Vagina (tissue), 2 donors: ENCODE data around the gene WDR17. TPM values are rescaled to one million over a fixed set of nuclear protein-coding genes. Genes with fewer than 3 reads are reported as not detected.

Experiments used
- DNase-seq, 2 donors: peaks; one replicate each; pipeline ENCODE4 v3.0.0-alpha.2; 2017; ENCODE audit errors: extremely low spot score in 2 of 2
- H3K27ac ChIP-seq: fragments of 200-600 bp; sonication (generic); one replicate; pipeline ENCODE4 v1.5.1; 2019
- H3K27me3 ChIP-seq: fragments of 200-600 bp; sonication (generic); one replicate; pipeline ENCODE4 v1.5.1; 2019
- H3K36me3 ChIP-seq, 2 donors: fragments of 200-600 bp; sonication (generic); one replicate each; pipeline ENCODE4 v1.5.1; 2017 to 2019
- H3K4me1 ChIP-seq: fragments of 200-600 bp; sonication (generic); one replicate; pipeline ENCODE4 v1.5.1; 2019
- H3K4me3 ChIP-seq, 2 donors: fragments of 200-600 bp; sonication (generic); 1 replicate in 1 of 2; 2 replicates in 1 of 2; pipeline ENCODE4 v1.5.1; 2016 to 2019
- H3K9me3 ChIP-seq: fragments of 200-600 bp; sonication (generic); one replicate; pipeline ENCODE4 v1.5.1; 2019
- POLR2A ChIP-seq, 2 donors: fragments of 450-650 bp; IDR thresholded peaks; one replicate each; pipeline ENCODE4 v1.6.1; 2017; ENCODE audit warnings: antibody characterized with exemption in 2 of 2, mild to moderate bottlenecking in 2 of 2, moderate library complexity in 2 of 2
- POLR2AphosphoS5 ChIP-seq, 2 donors: sonication (generic); formaldehyde crosslinking; IDR thresholded peaks; one replicate each; pipeline ENCODE4 v1.9.0; 2017; ENCODE audit warnings: antibody characterized with exemption in 2 of 2, mild to moderate bottlenecking in 2 of 2, low read depth in 1 of 2; ENCODE audit not compliant: insufficient read depth in 1 of 2
- intact Hi-C: fragments of 100-400 bp; cut with DNase I; formaldehyde crosslinking; loops from one replicate; pipeline ENCODE4 v1.15.1; 2023
- total RNA-seq: library from RNA; depleted of rRNA; stranded (reverse); fragments of >200 nt; gene quantifications from one replicate; pipeline ENCODE4 v1.2.3, GENCODE V29; 2016
- TF ChIP-seq, protein P1 (sequence below), 3 experiments: fragments of 450-650 bp in 2 of 3; fragments of 200-600 bp in 1 of 3; sonication (generic) in 1 of 3; IDR thresholded peaks; one replicate each; pipeline ENCODE4 v1.5.1; 2017 to 2019; ENCODE audit warnings: antibody characterized with exemption in 3 of 3, mild to moderate bottlenecking in 2 of 3, moderate library complexity in 2 of 3

WDR17 gene
- total RNA-seq, 1 donor from 2014 or later = 2.0 TPM

DNA sequence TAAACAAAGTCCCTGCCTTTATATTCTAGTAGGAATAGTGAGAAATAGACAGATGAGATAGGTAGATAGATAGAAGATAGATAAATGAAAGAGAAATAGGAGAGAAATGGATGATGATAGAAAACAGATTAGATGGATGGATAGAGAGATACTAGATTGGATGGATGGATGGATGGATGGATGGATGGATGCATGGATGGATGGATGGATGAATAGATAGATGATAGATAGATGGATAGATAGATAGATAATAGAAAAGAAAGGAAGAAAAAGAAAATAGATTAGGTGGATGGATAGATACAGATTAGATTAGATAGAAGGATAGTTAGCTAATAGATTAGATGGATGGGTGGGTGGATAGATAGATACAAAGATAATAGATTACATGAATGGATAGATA, 33.2 kb upstream of the WDR17 start:
- H3K4me3 ChIP-seq = no peak overlapping the region
- H3K27ac ChIP-seq = no peak overlapping the region
- no peak for DNase-seq
- TF ChIP-seq POLR2AphosphoS5 (IDR thresholded peaks at IDR 0.05; ENCODE audit: insufficient read depth in 1 of 2, low read depth in 1 of 2) = no peak
- no peak for TF ChIP-seq POLR2A (IDR thresholded peaks at IDR 0.05)
- TF ChIP-seq, protein P1, sequence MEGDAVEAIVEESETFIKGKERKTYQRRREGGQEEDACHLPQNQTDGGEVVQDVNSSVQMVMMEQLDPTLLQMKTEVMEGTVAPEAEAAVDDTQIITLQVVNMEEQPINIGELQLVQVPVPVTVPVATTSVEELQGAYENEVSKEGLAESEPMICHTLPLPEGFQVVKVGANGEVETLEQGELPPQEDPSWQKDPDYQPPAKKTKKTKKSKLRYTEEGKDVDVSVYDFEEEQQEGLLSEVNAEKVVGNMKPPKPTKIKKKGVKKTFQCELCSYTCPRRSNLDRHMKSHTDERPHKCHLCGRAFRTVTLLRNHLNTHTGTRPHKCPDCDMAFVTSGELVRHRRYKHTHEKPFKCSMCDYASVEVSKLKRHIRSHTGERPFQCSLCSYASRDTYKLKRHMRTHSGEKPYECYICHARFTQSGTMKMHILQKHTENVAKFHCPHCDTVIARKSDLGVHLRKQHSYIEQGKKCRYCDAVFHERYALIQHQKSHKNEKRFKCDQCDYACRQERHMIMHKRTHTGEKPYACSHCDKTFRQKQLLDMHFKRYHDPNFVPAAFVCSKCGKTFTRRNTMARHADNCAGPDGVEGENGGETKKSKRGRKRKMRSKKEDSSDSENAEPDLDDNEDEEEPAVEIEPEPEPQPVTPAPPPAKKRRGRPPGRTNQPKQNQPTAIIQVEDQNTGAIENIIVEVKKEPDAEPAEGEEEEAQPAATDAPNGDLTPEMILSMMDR (IDR thresholded peaks at IDR 0.05) = no peak
- intact Hi-C loops = no loop called here
- no peaks in the 10 kb centered on the region for H3K4me1 ChIP-seq
- no peaks in the 10 kb centered on the region for H3K27me3 ChIP-seq
- H3K36me3 ChIP-seq = no peaks in the 10 kb centered on the region
- H3K9me3 ChIP-seq = no peaks in the 10 kb centered on the region

DNA sequence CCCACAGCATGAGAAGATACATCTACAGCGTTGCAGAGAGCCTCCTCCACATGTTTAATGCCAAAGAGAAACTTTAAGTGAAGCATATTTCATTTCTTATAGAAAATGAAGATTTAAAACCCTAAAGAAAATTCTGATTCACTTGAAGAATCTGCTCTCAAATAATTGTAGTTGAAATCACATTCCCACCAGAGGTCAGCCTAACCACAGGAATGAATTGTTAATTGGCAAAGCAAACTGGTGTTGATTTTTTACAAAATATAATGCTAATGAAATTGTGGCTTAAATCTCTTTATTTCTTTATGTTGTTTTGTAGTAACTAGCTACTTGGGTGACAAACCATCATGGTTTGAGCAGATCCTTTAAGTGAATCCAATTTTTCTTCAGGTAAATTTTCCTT, 31.1 kb upstream of the WDR17 start:
- intact Hi-C loops = no loop called here
- no peaks in the 10 kb centered on the region for H3K27me3 ChIP-seq
- no peak for DNase-seq
- no peaks in the 10 kb centered on the region for H3K4me1 ChIP-seq
- no peak overlapping the region for H3K27ac ChIP-seq
- H3K36me3 ChIP-seq = no peaks in the 10 kb centered on the region
- H3K9me3 ChIP-seq = no peaks in the 10 kb centered on the region
- TF ChIP-seq POLR2A (IDR thresholded peaks at IDR 0.05) (no peak), POLR2AphosphoS5 (IDR thresholded peaks at IDR 0.05; ENCODE audit: insufficient read depth in 1 of 2, low read depth in 1 of 2) (no peak)
- TF ChIP-seq, protein P1 (IDR thresholded peaks at IDR 0.05) = peak in 1 of 3 experiments; percentile 33
- no peak overlapping the region for H3K4me3 ChIP-seq

DNA sequence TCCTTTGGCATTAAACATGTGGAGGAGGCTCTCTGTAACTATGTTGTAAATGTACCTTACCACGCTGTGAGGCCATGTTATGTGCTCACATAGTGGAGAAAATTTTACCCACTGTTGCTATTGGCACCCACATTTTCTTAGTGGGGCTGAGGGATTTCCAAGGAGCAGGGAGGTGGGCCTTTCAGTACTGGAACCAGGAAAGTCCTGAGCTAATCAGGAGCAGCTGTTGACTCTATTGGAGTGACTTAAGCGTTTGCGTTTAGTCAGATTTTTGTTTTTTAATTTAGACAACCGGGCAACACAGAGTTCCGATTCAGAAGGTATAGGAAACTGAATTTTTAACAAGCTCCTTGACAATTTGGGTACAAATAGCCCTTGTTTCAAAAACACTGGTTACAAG, 30.7 kb upstream of the WDR17 start:
- intact Hi-C loops = no loop called here
- no peak overlapping the region for H3K27ac ChIP-seq
- no peak for DNase-seq
- no peaks in the 10 kb centered on the region for H3K27me3 ChIP-seq
- no peaks in the 10 kb centered on the region for H3K36me3 ChIP-seq
- TF ChIP-seq, protein P1 (IDR thresholded peaks at IDR 0.05) = no peak
- TF ChIP-seq POLR2A (IDR thresholded peaks at IDR 0.05) (no peak), POLR2AphosphoS5 (IDR thresholded peaks at IDR 0.05; ENCODE audit: insufficient read depth in 1 of 2, low read depth in 1 of 2) (no peak)
- H3K4me3 ChIP-seq = no peak overlapping the region
- no peaks in the 10 kb centered on the region for H3K9me3 ChIP-seq
- no peaks in the 10 kb centered on the region for H3K4me1 ChIP-seq

DNA sequence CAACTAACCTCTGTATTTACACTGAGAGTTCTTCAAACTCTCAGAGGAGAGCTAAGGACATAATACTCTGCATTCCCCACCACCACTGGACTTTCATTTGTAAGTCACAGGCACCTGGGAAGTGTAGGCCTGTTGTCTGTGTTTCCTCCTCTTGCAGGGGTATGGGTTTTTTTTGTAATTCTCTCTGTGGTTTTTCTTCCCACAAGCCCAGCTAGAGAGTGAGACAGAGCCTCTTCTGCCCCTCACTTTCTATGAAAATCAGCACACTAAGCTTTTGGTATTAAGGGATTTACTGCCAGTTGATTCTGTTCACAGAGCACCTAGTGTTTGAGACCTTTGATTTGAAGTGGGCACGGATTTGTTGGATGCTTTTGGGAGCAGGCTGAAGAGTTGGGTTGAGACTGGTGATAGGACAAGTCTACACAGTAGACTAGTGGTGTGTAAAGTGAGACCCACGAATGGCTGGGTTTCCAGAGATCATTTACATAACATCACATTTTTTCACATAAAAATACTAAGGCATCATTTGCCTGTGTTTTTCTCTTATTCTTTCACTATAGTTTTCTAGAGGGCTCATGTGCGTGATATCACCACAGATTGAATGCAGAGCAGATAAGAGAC, 28.9 kb upstream of the WDR17 start:
- no peaks in the 10 kb centered on the region for H3K27me3 ChIP-seq
- intact Hi-C loops = no loop called here
- TF ChIP-seq, protein P1 (IDR thresholded peaks at IDR 0.05) = no peak
- TF ChIP-seq POLR2A (IDR thresholded peaks at IDR 0.05) = no peak
- no peak for TF ChIP-seq POLR2AphosphoS5 (IDR thresholded peaks at IDR 0.05; ENCODE audit: insufficient read depth in 1 of 2, low read depth in 1 of 2)
- no peak overlapping the region for H3K27ac ChIP-seq
- H3K36me3 ChIP-seq = no peaks in the 10 kb centered on the region
- no peaks in the 10 kb centered on the region for H3K4me1 ChIP-seq
- DNase-seq = no peak
- H3K4me3 ChIP-seq = no peak overlapping the region
- H3K9me3 ChIP-seq = no peaks in the 10 kb centered on the region

DNA sequence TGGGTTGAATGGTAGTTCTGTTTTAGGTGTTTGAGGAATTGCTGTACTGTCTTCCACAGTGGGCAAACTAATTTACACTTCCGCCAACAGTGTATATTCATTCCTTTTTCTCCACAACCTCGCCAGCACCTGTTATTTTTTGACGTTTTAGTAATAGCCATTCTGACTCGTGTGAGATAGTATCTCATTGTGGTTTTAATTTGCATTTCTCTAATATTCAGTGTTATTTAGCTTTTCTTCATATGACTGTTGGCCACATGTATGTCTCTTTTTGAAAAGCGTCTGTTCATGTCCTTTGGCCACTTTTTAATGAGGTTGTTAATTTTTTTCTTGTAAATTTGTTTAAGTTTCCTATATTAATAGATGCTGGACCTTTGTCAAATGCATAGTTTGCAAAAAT, 26.9 kb upstream of the WDR17 start:
- no peak overlapping the region for H3K27ac ChIP-seq
- H3K4me3 ChIP-seq = no peak overlapping the region
- no peaks in the 10 kb centered on the region for H3K36me3 ChIP-seq
- DNase-seq = no peak
- H3K4me1 ChIP-seq = no peaks in the 10 kb centered on the region
- no peaks in the 10 kb centered on the region for H3K27me3 ChIP-seq
- TF ChIP-seq, protein P1 (IDR thresholded peaks at IDR 0.05) = no peak
- TF ChIP-seq POLR2AphosphoS5 (IDR thresholded peaks at IDR 0.05; ENCODE audit: insufficient read depth in 1 of 2, low read depth in 1 of 2) (no peak), POLR2A (IDR thresholded peaks at IDR 0.05) (no peak)
- no peaks in the 10 kb centered on the region for H3K9me3 ChIP-seq
- intact Hi-C loops = no loop called here
